WI38 (cell line): ENCODE data around the gene GNS.
A peak's percentile ranks its signal among the peaks of the same experiment; 100 is the strongest.

Source experiments
- H3K4me3 ChIP-seq: 2 replicates; pipeline ENCODE4 v1.5.1; 2011; ENCODE audit warnings: low read depth, mild to moderate bottlenecking, control low read depth, low read length
- TF ChIP-seq, protein P1 (sequence below): IDR thresholded peaks from 2 replicates; pipeline ENCODE4 v1.5.1; 2012; ENCODE audit warnings: low read depth, mild to moderate bottlenecking, control low read depth, low read length

The GNS gene

DNA sequence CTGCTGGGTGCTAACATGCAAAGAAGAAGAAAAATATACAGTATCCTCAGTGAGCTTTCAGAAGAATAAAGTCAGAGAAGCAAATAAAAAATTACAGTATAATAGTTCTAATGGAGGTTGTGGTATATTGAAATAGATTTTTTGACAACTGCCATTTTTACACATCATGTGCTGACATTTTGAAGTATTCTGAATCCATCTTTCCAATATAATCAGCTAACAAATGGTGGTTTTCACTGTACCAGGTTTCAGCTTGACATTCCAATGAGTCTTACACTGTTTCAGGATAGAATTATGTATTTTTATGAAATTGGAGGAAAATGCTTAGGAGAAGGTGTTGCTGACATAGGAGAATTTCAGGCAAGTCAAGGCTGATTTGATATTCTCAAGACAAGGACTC lies 39.0 kb upstream of the GNS start:
- no peak overlapping the region for H3K4me3 ChIP-seq
- TF ChIP-seq, protein P1, sequence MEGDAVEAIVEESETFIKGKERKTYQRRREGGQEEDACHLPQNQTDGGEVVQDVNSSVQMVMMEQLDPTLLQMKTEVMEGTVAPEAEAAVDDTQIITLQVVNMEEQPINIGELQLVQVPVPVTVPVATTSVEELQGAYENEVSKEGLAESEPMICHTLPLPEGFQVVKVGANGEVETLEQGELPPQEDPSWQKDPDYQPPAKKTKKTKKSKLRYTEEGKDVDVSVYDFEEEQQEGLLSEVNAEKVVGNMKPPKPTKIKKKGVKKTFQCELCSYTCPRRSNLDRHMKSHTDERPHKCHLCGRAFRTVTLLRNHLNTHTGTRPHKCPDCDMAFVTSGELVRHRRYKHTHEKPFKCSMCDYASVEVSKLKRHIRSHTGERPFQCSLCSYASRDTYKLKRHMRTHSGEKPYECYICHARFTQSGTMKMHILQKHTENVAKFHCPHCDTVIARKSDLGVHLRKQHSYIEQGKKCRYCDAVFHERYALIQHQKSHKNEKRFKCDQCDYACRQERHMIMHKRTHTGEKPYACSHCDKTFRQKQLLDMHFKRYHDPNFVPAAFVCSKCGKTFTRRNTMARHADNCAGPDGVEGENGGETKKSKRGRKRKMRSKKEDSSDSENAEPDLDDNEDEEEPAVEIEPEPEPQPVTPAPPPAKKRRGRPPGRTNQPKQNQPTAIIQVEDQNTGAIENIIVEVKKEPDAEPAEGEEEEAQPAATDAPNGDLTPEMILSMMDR: no peak

DNA sequence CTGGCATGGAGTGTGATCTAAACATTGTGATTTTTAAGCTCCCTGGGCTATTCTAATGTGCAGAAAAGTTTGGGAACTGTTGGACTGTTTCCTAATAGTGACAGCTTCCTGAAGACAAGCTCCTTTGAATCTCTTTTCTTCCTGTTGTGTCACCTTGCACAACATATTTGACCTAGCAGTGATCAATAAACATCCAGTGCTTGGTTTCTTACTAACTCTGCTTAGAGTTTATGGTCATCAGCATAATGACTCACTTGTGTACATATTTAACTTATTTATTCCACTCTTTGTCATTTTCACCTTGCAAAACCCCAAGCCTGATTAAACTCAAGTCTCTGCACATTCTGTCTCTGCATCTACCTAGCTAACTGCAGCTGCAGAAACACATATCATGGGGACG lies 38.0 kb upstream of the GNS start:
- no peak overlapping the region for H3K4me3 ChIP-seq
- TF ChIP-seq, protein P1: no peak

DNA sequence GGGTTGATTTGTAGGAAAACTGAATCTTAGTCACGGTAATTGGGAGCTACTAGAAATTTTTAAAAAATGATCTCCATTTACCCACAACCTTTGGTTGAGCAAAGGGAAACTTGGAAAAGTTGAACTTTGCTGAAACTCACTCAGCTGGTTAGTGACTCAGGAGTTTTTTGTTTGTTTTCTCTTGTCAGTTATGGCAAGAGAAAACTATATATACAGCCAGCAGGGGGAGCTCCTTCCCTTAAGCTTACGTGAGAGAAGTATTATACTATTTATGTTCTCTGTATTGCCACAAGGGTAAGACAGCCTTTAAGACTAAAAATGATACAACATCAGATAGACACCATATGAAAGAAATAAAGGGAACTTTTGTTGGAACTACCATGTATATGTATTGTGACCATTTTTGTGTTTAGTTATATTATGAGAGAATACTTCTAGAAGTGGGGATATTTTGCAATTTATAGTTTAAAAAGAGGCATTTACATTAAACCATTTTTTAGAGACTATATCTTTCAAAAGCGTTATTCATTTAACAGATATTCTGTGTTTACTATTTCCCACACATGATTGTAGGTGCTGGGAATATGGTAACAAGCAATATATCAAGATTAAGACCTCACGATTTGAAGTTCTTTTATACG lies 37.1 kb upstream of the GNS start:
- TF ChIP-seq, protein P1: peak; percentile 53; the same call in 1 of the 2 replicates
- H3K4me3 ChIP-seq: no peak overlapping the region

DNA sequence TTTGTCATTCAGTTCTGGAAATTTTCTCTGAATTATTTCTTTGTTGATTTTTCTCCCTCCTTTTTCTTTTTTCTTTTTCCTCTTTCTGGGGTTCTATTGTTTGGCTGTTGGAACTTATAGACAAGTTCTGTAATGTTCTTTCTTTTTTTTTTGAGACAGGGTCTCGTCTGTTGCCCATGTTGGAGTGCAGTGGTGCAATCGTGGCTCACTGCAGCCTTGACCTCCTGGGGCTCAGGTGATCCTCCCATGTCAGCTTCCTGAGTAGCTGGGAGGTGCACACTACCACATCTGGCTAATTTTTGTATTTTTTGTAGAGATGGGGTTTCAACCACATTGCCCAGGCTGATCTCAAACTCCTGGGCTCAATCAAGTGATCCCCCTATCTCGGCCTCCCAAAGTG lies 35.1 kb upstream of the GNS start:
- TF ChIP-seq, protein P1: no peak
- no peak overlapping the region for H3K4me3 ChIP-seq

DNA sequence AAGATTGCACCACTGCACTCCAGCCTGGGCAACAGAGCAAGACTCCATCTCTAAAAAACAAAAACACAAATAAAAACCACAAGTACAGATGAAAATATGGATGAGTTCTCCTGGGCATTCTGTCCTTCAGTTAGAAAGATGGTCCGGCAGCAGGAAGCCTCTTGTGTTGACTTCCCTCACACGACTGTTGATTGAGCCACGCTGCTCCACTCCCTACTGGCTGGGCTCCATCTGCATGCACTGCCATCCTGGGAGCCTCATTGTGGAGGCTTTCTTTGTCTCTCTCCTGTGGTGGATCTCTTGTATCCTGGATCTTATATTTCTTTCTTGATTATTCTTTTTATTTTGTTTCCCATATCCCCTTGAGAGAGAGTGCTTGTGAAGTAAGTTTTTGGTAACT lies 34.4 kb upstream of the GNS start:
- TF ChIP-seq, protein P1: no peak
- no peak overlapping the region for H3K4me3 ChIP-seq

DNA sequence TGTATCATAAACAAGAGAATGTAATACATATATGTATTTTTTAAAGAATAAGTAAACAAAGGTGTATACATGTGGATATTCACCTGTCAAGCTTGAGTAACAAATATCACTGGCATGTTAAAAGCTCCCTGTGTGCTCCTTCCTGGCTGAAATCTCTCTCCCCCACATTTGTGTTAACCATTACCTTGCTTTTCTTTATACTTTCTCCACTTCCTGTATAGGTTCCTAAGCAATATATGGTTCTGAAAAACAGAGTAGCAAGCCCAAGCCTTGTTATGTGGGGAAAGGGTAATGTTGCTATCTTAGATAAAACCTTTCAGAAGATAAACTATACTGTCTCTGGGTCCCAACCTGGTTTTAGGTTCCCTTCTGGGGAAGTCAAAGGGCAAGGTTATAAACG lies 32.9 kb upstream of the GNS start:
- H3K4me3 ChIP-seq: no peak overlapping the region
- TF ChIP-seq, protein P1: no peak

DNA sequence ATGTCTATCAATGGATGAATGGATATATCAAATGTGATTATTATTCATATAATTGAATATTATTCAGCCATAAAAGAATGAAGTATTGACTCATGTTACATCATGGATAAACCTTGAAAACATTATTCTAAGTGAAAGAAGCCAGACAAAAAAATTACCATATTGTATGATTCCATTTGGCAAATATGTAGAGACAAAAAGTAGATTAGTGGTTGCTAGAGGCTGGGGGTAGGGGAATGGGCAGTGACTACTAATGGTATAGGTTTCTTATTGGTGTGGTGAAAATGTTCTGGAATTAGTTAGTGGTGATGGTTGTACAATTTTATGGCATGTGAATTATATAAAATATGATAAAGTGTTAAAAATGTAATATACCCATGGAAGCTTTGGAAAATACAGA lies 31.8 kb upstream of the GNS start:
- no peak overlapping the region for H3K4me3 ChIP-seq
- TF ChIP-seq, protein P1: no peak
